T-helper 2 cell treated with Interferon-gamma antibody and Interleukin-4, amounts not matched to agents 5 μg/mL and 100 μg/mL, for 36 hours (primary cell): ENCODE measurements around the gene CENPM.

ENCODE experiments used
- DNase-seq: peaks from one replicate; pipeline ENCODE4 v3.0.0; 2021; ENCODE audit warnings: low spot score
- H3K27ac Mint-ChIP-seq: one replicate; pipeline ENCODE4 v1.8.0; 2021; ENCODE audit warnings: mild to moderate bottlenecking, mixed read lengths
- H3K27me3 Mint-ChIP-seq: one replicate; pipeline ENCODE4 v1.8.0; 2021; ENCODE audit warnings: low read depth, mixed read lengths
- H3K36me3 Mint-ChIP-seq: one replicate; pipeline ENCODE4 v1.8.0; 2021; ENCODE audit warnings: low read depth, mixed read lengths
- H3K4me1 Mint-ChIP-seq: one replicate; pipeline ENCODE4 v1.8.0; 2021; ENCODE audit warnings: low read depth, mixed read lengths
- H3K4me3 Mint-ChIP-seq: one replicate; pipeline ENCODE4 v1.8.0; 2022; ENCODE audit warnings: mild to moderate bottlenecking, moderate library complexity, mixed read lengths
- H3K9me3 Mint-ChIP-seq: one replicate; pipeline ENCODE4 v1.8.0; 2021; ENCODE audit warnings: mixed read lengths

Gene CENPM

GRCh38 chr22:41893591-41894375 lies 53.2 kb downstream of the CENPM start:
- H3K4me1 Mint-ChIP-seq = no peaks in the 10 kb centered on the region
- peaks cover 38% of the 10 kb centered on the region for H3K36me3 Mint-ChIP-seq
- no peak overlapping the region for H3K27ac Mint-ChIP-seq
- H3K9me3 Mint-ChIP-seq = no peaks in the 10 kb centered on the region
- H3K4me3 Mint-ChIP-seq = no peak overlapping the region
- DNase-seq = no peak
- H3K27me3 Mint-ChIP-seq = no peaks in the 10 kb centered on the region

GRCh38 chr22:41892721-41893120 lies 54.2 kb downstream of the CENPM start:
- no peaks in the 10 kb centered on the region for H3K4me1 Mint-ChIP-seq
- H3K9me3 Mint-ChIP-seq = no peaks in the 10 kb centered on the region
- no peak overlapping the region for H3K4me3 Mint-ChIP-seq
- peaks cover 43% of the 10 kb centered on the region for H3K36me3 Mint-ChIP-seq
- no peak for DNase-seq
- H3K27ac Mint-ChIP-seq = no peak overlapping the region
- no peaks in the 10 kb centered on the region for H3K27me3 Mint-ChIP-seq

GRCh38 chr22:41891407-41891806 lies 55.5 kb downstream of the CENPM start:
- no peaks in the 10 kb centered on the region for H3K4me1 Mint-ChIP-seq
- no peak for DNase-seq
- peaks cover 52% of the 10 kb centered on the region for H3K36me3 Mint-ChIP-seq
- no peak overlapping the region for H3K27ac Mint-ChIP-seq
- no peaks in the 10 kb centered on the region for H3K9me3 Mint-ChIP-seq
- H3K4me3 Mint-ChIP-seq = no peak overlapping the region
- H3K27me3 Mint-ChIP-seq = no peaks in the 10 kb centered on the region
